Activated CD4-positive, CD25-positive, alpha-beta regulatory T cell treated with anti-CD3 and anti-CD28 coated beads, Interleukin-2, amount 50 U/mL, for 72 hours (primary cell): ENCODE measurements around the gene KLF13.
A peak's percentile ranks its signal among the peaks of the same experiment; 100 is the strongest.

Experiments
- DNase-seq: peaks from one replicate; pipeline ENCODE4 v3.0.0; 2021

Gene KLF13

DNA sequence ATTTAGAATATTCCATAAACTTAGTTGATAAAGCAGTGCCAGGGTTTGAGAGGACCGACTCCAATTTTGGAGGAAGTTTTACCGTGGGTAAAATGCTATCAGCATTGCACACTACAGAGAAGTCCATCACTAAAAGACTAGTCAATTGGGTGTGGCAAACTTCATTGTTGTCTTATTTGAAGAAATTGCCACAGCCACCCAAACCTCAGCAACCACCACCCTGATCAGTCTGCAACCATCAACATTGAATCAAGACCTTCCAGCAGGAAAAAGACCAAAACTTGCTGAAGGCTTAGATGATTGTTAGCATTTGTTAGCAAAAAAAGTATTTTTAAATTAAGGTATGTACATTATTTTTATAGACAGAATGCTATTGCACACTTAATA, 60.5 kb downstream of the KLF13 start:
- DNase-seq = no peak

DNA sequence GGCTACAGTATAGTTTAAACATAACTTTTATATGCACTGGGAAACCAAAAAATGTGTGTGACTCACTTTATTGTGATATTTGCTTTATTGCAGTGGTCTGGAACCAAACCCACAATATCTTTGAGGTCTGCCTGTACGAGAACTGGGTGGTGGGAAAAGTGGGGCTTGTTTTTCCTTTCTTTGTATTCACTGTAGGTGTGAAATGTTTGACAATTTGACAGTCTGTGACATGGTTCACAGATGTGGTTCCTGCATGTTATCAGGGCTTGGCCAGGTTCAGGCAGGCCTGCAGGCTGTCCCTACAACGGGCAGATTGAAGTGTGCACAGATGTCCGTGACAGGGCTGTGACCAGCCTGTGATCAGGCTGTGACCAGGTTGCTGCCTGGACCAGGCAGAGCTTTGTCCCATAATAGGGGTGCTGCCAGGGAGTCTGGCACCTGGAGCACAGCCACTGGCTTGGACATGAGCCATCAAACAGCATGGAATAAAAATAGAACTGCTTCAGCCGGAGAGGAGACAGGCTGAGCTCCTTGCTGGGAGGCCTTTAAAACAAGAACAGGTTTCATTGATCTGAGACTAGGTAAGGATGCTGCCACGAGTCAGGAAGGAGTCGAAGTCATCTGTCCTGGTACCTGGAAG, 61.0 kb downstream of the KLF13 start:
- DNase-seq = no peak

DNA sequence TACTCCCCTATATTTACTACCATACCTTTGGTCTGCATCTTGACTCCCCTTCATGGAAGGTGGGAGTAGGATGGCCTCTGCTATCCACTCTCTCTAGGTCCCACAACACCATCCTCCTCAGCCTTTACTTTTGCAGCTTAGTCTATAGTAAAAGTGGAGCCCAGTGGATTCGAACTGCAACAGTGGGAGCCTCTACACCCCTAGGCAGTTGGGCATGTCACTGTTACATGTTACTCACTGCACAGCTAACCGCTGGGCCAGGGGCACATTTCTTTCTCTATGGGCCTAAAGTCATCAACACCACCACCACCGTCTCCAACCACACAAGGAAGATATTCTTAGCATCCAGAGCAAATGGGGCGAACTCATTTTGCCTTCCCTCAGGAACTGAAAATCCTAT, 62.9 kb downstream of the KLF13 start:
- no peak for DNase-seq

DNA sequence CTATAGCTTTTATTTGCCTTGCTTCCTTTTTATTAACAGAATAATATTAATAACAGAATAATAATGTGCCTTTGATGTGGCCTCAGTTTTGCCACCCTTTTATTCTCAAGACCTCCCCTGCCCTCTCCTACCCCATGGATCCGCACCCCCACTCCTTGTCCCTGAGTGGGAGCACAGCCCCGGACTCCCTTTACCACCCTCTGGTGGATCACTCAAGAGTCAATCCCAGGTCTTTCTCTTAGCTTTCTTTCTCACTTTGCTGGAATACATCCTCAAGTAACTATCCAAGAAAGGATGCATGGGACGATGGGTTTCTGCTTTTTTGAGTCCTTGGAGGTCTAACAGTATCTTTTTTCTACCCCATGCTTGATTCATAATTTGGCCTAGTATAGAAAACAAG, 63.4 kb downstream of the KLF13 start:
- no peak for DNase-seq

- DNase-seq = no peak
Measured at GRCh38 chr15:31390777-31391486, 64.3 kb downstream of the KLF13 start.

DNA sequence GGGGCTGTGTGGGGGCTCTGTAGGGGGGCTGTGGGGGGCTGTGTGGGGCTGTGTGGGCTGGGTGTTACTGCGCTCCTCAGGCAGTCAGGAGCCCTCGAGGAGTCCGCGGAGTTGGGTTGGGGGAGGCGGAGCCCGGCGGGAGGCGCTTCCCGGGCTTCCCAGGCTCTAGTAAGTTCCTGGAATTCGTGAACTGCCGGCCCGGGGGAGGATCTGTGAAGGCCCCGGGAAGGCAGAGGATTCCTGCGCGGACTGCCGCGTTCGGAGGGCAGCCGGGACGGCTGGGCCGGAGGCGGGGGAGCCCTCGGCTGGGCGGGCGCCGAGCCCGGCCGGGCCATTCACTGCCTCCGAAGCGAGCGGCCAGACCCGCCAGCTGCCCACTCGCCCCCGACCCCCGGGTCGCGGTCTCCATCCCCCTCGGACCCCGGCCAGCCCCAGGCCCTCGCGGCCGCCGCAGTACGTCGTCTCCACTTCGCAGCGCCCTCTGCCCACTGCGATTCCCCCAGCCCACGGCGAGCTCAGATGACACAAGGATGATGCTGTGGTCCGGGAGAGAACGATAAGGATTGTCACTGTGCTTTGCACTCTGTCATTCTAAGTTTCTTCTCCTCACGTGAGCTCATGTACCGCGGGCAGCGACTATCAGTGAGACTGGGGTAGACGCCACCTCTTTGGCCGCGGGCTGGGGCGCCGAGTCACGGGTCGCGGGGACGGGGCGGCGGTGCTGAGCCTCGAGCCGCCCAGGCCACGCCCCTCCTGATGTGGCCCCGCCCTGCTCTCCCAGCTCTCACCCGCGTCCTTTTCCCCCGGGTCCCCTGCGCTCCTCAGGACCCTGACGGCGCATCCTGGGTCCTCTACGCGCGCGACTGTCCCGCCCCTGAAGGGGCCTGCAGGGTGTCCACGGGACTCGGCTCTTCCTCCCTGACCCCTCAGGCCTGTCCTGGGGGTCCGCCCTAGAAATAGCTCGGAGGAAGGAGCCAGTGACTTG, 65.3 kb downstream of the KLF13 start:
- DNase-seq = peak; percentile 84

GRCh38 chr15:31392761-31393401, 66.2 kb downstream of the KLF13 start:
- no peak for DNase-seq

DNA sequence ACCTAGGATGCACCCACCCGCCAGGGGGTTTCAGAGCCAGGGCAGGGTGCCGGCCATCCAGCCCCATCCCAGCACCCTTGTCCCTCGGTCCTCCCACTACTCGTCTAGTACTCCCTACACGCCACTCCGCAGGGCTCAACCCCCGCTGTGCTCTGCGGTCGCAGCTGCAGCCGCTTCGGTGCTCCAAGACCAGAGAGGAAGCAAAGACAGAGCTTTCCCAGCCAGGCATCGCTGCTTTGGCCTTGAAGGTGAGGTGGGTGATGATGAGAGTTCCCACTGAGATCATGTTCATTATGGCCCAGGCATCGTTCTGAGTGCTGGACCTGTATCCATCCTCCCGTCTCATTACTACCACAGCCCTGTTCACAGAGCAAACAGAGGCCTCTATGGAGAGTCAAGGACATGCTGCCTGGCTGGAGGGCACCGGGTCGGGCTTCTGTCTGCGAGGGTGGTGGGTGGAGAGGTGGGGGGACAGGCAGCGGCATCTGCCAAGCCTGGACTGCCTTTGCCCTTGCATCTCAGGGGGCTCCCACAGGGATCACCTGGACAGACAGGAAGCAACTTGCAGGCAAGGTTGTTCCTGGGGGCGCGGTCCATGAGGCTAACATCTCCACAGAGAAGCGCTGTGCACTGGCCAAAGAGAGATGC, 66.9 kb downstream of the KLF13 start:
- DNase-seq = no peak

- DNase-seq = no peak
Measured at GRCh38 chr15:31396881-31397560, 70.4 kb downstream of the KLF13 start.

- DNase-seq = no peak
Measured at GRCh38 chr15:31397851-31398661, 71.4 kb downstream of the KLF13 start.

DNA sequence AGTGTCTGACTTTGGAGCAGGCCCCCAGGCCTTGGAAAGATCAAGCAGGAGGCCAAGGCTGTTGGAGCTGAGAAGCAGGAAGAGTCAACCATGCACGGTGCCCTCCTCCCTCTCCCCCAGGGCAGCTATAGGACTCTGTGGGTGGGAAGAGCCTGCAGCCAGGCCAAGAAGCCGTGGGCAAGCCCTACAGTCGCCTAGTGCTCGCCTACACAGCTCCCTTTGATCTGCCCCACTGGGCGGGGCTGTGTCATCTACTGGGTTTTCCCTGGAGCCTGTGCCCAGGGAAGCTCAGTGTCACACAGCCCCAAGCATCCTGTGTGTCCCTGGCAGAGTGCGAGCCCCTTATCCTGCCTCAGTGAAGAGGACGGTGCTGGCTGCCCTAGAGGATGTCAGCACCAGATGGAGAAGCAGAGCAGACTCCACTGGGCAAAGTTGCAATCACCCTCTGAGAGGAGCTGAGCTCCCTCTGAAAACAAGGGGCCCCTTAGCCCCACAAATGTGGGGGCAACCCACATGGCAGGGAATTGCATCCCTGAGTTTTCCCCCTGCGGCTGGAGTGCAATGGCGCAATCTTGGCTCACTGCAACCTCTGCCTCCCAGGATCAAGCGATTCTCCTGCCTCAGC, 72.2 kb downstream of the KLF13 start:
- no peak for DNase-seq

DNA sequence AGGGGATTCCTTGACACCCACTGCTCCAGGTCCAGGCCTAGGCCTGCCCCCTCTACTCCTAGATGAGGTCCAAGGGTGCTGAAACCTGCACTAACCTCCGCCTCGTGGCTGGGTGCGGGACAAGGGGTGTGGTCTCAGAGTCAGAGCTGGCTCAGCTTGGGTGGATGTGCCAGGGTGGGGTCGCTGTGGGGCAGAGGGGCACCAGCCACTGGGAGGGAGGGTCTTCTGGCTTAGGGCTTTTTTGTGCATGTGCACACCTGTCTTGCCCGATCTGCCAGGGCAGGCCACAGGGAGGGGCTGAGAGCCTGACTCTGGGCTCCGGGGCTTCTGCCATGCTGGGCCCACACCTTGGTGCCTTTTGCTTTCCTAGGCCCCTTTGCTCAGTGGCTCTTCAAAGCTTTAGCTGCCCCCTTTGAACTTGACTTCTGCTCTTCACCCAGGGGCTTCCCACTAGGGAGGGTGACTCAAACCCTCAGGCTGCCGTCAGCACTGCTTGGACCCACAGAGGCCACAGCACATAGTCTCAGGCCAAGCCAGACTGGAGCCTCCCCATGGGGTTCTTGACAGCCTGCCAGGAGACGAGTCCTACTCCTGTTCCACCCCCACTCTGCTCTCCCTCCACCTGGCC, 73.0 kb downstream of the KLF13 start:
- DNase-seq = no peak

DNA sequence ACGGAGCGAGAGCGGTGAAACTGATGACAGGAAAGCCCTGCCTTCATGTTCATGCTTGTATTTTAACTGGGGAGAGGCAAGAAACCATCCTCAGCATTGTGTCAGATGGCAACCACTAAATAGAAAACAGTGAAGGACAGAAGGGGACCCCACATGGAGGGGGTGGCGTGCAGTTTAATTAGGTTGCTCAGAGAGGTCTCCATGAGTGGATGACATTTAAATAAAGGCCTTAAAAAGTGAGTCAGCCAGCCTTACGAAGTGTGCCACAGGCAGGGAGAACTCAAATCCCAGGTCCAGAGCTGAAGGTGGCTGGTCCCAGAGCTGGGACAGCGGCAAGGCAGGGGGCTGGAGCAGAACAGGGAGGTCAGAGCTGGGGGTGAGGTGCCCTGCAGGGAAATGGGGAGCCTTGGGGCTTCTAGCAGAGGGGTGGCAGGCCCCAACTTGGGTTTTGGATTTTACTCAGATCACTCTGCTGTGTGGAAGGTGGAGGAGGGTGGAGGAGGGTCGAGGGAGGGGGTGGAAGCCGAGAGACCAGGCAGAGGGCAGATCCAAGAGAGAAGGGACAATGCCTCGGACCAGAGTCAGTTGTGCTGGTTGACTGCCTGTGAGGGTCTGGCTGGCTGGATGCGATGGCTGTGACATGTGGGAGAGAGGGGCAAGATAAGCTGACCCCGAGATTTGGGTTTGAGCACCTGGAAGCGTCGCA, 73.7 kb downstream of the KLF13 start:
- no peak for DNase-seq

DNA sequence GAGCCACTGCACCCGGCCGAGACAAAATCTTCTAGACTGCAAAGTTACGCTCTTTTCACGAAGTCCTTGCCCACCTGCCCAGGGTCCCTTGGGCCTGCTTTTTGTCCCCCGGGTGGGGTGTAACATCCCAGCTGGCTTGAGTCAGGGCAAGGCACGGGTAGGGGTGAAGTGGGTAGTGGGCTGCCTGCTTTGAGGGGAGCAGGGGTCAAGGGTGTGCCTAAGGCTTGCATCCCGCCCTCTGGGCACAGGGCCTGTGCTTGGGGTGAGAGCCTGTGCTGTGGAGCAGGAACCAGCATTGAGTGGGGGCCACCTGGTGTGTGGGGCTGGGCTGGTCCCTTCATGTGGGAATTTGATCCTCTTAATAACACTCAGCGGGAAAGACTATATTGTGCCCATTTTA, 74.6 kb downstream of the KLF13 start:
- no peak for DNase-seq

DNA sequence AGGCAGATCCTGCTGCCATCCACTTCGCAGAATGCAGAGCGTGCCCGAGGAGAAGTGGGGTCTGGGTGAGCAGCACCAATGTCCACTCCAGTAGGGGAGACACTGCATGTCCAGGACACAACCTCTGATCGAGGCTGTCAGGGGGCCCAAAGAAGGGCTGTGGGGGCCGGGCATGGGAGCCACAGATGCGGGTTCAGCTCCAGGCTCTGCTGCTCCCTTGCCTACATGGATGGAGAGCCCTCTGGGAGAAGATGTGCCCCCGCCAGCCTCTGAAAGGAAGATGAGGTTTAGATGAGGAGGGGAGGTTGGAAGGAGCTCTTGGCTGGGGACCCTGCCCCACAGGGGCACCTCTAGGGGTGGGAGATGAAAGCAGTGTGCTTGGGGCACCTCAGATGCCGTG, 75.4 kb downstream of the KLF13 start:
- DNase-seq = no peak

GRCh38 chr15:31402511-31403056, 75.9 kb downstream of the KLF13 start:
- DNase-seq = no peak

DNA sequence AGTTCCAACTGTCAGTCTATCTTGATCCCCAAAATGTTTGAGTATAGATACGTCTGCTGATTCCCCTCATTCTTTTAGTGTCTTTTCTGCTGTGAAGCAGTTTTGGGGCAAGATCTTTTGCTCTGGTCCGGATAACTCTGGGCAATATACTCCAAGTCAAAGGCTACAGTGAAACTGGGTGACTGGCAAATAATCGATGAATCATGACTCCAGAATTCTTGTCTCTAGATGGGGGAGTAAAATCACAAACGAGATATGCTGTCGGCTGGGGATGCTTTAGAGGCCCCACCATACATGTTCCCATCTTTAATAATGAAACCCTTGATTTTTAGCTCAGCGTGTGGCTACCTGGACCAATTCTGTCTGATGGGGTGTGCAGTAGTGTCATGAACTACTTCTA, 76.5 kb downstream of the KLF13 start:
- DNase-seq = no peak

DNA sequence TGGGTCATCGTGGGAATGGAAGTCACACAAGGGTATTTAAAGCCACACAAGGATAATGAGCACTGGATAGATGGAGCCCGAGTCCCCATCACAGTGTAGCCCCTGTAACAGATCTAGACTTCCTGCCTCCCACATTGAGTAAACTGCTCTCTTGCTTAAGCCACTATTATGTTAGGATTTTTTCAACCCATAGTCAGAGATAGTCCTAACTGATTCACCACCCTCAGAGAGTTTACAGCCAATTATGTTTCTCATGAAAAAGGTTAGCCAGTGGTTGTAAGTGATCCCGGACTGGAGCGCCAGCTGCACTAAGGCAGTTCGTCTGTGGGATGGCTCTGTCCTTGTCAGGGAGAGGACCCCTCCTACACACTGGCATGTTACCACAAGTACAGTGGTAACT, 77.0 kb downstream of the KLF13 start:
- DNase-seq = no peak

DNA sequence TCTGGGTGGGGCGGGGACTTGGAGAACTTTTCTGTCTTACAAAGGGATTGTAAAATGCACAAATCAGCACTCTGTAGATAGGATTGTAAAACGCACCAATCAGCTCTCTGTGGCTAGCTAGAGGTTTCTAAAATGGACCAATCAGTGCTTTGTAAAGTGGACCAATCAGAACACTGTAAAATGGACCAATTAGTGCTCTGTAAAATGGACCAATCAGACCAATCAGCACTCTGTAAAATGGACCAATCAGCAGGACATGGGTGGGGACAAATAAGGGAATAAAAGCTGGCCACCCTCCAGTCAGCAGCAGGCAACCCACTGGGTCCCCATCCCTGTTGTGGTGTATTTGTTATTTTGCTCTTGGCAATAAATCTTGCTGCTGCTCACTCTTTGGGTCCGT, 77.7 kb downstream of the KLF13 start:
- DNase-seq = no peak
